Heart left ventricle (tissue), 16 donors: ENCODE results near the gene USP2. TPM values are rescaled to one million over a fixed set of nuclear protein-coding genes. Genes with fewer than 3 reads are reported as not detected.
A peak's percentile ranks its signal among the peaks of the same experiment; 100 is the strongest.

Source experiments
- ATAC-seq, 4 donors: fragments of 200-7000 bp; cut with Tn5 transposase; one replicate each; pipeline ENCODE4 v1.9.1; 2020 to 2022; ENCODE audit warnings: moderate library complexity in 4 of 4, mild to moderate bottlenecking in 3 of 4, moderate number of reproducible peaks in 1 of 4
- DNase-seq, 5 donors: peaks; one replicate each; pipeline ENCODE4 v3.0.0-alpha.2; 2020
- H3K27ac ChIP-seq, 12 donors: fragments of 200-600 bp; sonication (generic) in 4 of 12; one replicate each; pipeline versions ENCODE4 v1.5.0 to v1.8.0; 2016 to 2022; ENCODE audit warnings: mild to moderate bottlenecking in 2 of 12
- H3K27me3 ChIP-seq, 9 donors: fragments of 200-600 bp; sonication (generic) in 2 of 9; one replicate each; pipeline versions ENCODE4 v1.5.1 to v1.8.0; 2016 to 2022; ENCODE audit warnings: mild to moderate bottlenecking in 3 of 9
- H3K36me3 ChIP-seq, 9 donors: fragments of 200-600 bp; sonication (generic) in 2 of 9; one replicate each; pipeline versions ENCODE4 v1.5.0 to v1.8.0; 2018 to 2022; ENCODE audit warnings: mild to moderate bottlenecking in 2 of 9
- H3K4me1 ChIP-seq, 12 donors: fragments of 200-600 bp; sonication (generic) in 4 of 12; one replicate each; pipeline versions ENCODE4 v1.5.0 to v1.8.0; 2016 to 2022; ENCODE audit warnings: mild to moderate bottlenecking in 3 of 12
- H3K4me3 ChIP-seq, 12 donors: fragments of 200-600 bp; sonication (generic) in 4 of 12; one replicate each; pipeline versions ENCODE4 v1.5.0 to v1.8.0; 2017 to 2022; ENCODE audit warnings: mild to moderate bottlenecking in 9 of 12, moderate library complexity in 4 of 12
- H3K9me3 ChIP-seq, 12 donors: fragments of 200-600 bp; sonication (generic) in 4 of 12; one replicate each; pipeline versions ENCODE4 v1.5.0 to v1.8.0; 2016 to 2022; ENCODE audit warnings: mild to moderate bottlenecking in 1 of 12
- CTCF ChIP-seq, 12 donors: fragments of 200-600 bp; sonication (generic) in 4 of 12; IDR thresholded peaks; one replicate each; pipeline versions ENCODE4 v1.5.0 to v1.8.0; 2018 to 2022; ENCODE audit warnings: antibody characterized with exemption in 12 of 12, mild to moderate bottlenecking in 5 of 12
- POLR2A ChIP-seq, 2 donors: fragments of 450-650 bp; IDR thresholded peaks; one replicate each; pipeline ENCODE4 v1.6.1; 2017; ENCODE audit warnings: antibody characterized with exemption in 2 of 2, mild to moderate bottlenecking in 2 of 2, moderate library complexity in 2 of 2
- WGBS, 4 donors: extraction: QIAGEN DNeasy Blood & Tissue Kit in 2 of 4; methylation state at CpG; one replicate each; pipeline versions ENCODE4 v1.1.5 to v1.1.7; 2013 to 2018; 5-methylcytosine and 5-hydroxymethylcytosine counted together
- intact Hi-C, 10 donors: fragments of 100-400 bp; cut with DNase I; formaldehyde crosslinking; loops; one replicate each; pipeline versions ENCODE4 v1.11.1 to v1.14.2; 2022
- polyA plus RNA-seq, 2 donors: library from polyadenylated mRNA; stranded (reverse); fragments of 200-250 nt; gene quantifications; one replicate each; pipeline ENCODE4 v1.2.3, GENCODE V29; 2013
- total RNA-seq, 9 donors: library from RNA; depleted of rRNA in 2 of 9; stranded (reverse); fragments of >200 nt in 2 of 9; fragmentation: NEBNext Ultra II Directional in 3 of 9; extraction: Animal tissue kit (Norgen Biotek cat#: 25700) in 3 of 9; gene quantifications; one replicate each; pipeline versions ENCODE4 v1.1.0 to v1.2.4, GENCODE V29; 2016 to 2023
- donor health status: ischemic (EF 13 %, LVEDD 7.1; RV severe dilation, severe dysfunction).
- donor health status: healthy with polysubstance abuse.
- donor health status: DM: no; HTN: yes; CAD: no.
- donor health status: DM: no; HTN: no; CAD: no.
- donor health status: ischemic (EF 25% LVEDD 6.9; RV normal size, moderate dysfunction).
- donor health status: ischemic (EF 25% LVEDD 5.7; RV mildly dilated, moderate dysfunction).
- donor health status: healthy.
- donor health status: DM: yes; HTN: yes; CAD: no.
- donor health status: ischemic (EF 35%, LVEDD 5.7; RV mildly dilated, moderate dysfunction).
- donor health status: nonischemic (EF 11% LVEDD 7.7; RV severe dilation, severe dysfunction).
- donor health status: DM: yes; HTN: yes; CAD: no.
- donor health status: PGD.
- donor health status: ischemic (EF 29% LVEDD 5.4; RV normal size, mild dysfunction).
- donor health status: nonischemic (EF 23%, LVEDD 6.1; RV moderate dilation, normal function).

USP2 gene
- total and polyA plus RNA-seq, 11 donors: 53.7 to 138 (median 108) TPM

GRCh38 chr11:119316729-119317591, 64.5 kb downstream of the USP2 start, which contains the start of gene MCAM:
Gene MCAM (minus strand): TSS chr11:119317130. CDS start chr11:119317101, 29 bp downstream.
- TF ChIP-seq CTCF (IDR thresholded peaks at IDR 0.05): no peak
- peak in 1 of 2 donors; percentile 23 for TF ChIP-seq POLR2A (IDR thresholded peaks at IDR 0.05)

GRCh38 chr11:119316016-119316728, 65.3 kb downstream of the USP2 start:
- H3K9me3 ChIP-seq: no peaks in the 10 kb centered on the region
- H3K36me3 ChIP-seq: peaks cover 0 to 39% (median 20%) of the 10 kb centered on the region in 9 donors
- DNase-seq (peak; percentile 75 to 80 (median 79)), ATAC-seq (peak; percentile 23 to 44 (median 27))
- H3K4me3 ChIP-seq: peak overlapping the region; percentile 25 to 86 (median 75)
- H3K27ac ChIP-seq: peak overlapping the region; percentile 81 to 99 (median 93)
- TF ChIP-seq CTCF (IDR thresholded peaks at IDR 0.05) (no peak), POLR2A (IDR thresholded peaks at IDR 0.05) (no peak)
- intact Hi-C loops: loop anchor here in 3 of 10 donors (5.0 to 10.0 kb wide), 3 partner anchors 169 to 214 kb away; partner anchors contain the start of genes ABCG4 (in 1 of the 3) and DPAGT1 (in 1 of the 3)
- H3K27me3 ChIP-seq: peaks cover 0 to 41% (median 0%) of the 10 kb centered on the region in 9 donors
- peaks cover 0 to 67% (median 45%) of the 10 kb centered on the region in 12 donors for H3K4me1 ChIP-seq
- 0 to 2% (median 1%) methylated on average over 20 to 46 of the region's 46 CpGs for WGBS, 4 donors

More at GRCh38 chr11:119316729-119317591, 64.5 kb downstream of the USP2 start, which contains the start of gene MCAM:
- H3K9me3 ChIP-seq: no peaks in the 10 kb centered on the region
- peaks cover 0 to 44% (median 0%) of the 10 kb centered on the region in 9 donors for H3K27me3 ChIP-seq
- H3K4me3 ChIP-seq: peak within 1 kb of the TSS; percentile 25 to 86 (median 75)
- H3K27ac ChIP-seq: peak within 1 kb of the TSS; percentile 85 to 99 (median 93)
- peaks cover 0 to 31% (median 12%) of the 10 kb centered on the region in 9 donors for H3K36me3 ChIP-seq
- H3K4me1 ChIP-seq: peaks cover 0 to 72% (median 52%) of the 10 kb centered on the region in 12 donors
- DNase-seq (peak; percentile 63 to 68 (median 66)), ATAC-seq (peak in 3 of 4 donors; percentile 5 to 40 (median 39))
- 1 to 3% (median 1%) methylated on average over 14 to 74 of the region's 74 CpGs for WGBS, 4 donors
- intact Hi-C loops: loop anchor here in 3 of 10 donors (5.0 to 10.0 kb wide), 3 partner anchors 170 to 215 kb away; partner anchors contain the start of genes ABCG4 (in 1 of the 3) and DPAGT1 (in 1 of the 3)

- Histone ChIP-seq H3K9me3 (no peaks in the 10 kb centered on the region), H3K36me3 (peaks cover 0 to 47% (median 28%) of the 10 kb centered on the region in 9 donors), H3K4me1 (peaks cover 0 to 66% (median 40%) of the 10 kb centered on the region in 12 donors), H3K4me3 (peak overlapping the region; percentile 25 to 86 (median 75)), H3K27ac (peak overlapping the region; percentile 81 to 99 (median 93)), H3K27me3 (peaks cover 0 to 33% (median 0%) of the 10 kb centered on the region in 9 donors)
- TF ChIP-seq CTCF (IDR thresholded peaks at IDR 0.05) (peak in 8 of 12 donors; percentile 7 to 34 (median 10)), POLR2A (IDR thresholded peaks at IDR 0.05) (no peak)
- WGBS, 4 donors: 10 to 18% (median 15%) methylated on average over 22 to 29 of the region's 29 CpGs
- ATAC-seq (peak; percentile 23 to 46 (median 26)), DNase-seq (peak; percentile 55 to 69 (median 61))
- intact Hi-C loops: loop anchor here in 3 of 10 donors (5.0 to 10.0 kb wide), 3 partner anchors 168 to 213 kb away; partner anchors contain the start of genes ABCG4 (in 1 of the 3) and DPAGT1 (in 1 of the 3)
Measured at GRCh38 chr11:119315131-119316015, 66.1 kb downstream of the USP2 start.
